DMS114 treated with DMSO at 0.1 percent for 48 hours (cell line): Measurements from ENCODE around the gene MRPL33.
"Not testable (repeated sequence)": the region's sequence is repeated elsewhere in the genome, so short reads cannot be mapped to it uniquely, and the experiment has no call there.

Experiments
- DNase-seq: peaks from one replicate; lab custom pipeline; 2025; ENCODE audit not compliant: unreplicated experiment; lab: John Stamatoyannopoulos, UW

MRPL33 gene

GRCh38 chr2:27741673-27742072 is 29.8 kb upstream of the MRPL33 start:
- DNase-seq, result no peak

GRCh38 chr2:27742571-27742970 is 28.9 kb upstream of the MRPL33 start:
- no peak for DNase-seq

GRCh38 chr2:27745494-27745893 is 26.0 kb upstream of the MRPL33 start:
- DNase-seq, result not testable (repeated sequence)

GRCh38 chr2:27746325-27746724 is 25.2 kb upstream of the MRPL33 start:
- no peak for DNase-seq

- DNase-seq, result no peak
These were observed 23.6 kb upstream of the MRPL33 start for GRCh38 chr2:27747827-27748352.

GRCh38 chr2:27748803-27749554 is 22.5 kb upstream of the MRPL33 start:
- not testable (repeated sequence) for DNase-seq

GRCh38 chr2:27751377-27751776 is 20.1 kb upstream of the MRPL33 start:
- no peak for DNase-seq

GRCh38 chr2:27752551-27753237 is 18.8 kb upstream of the MRPL33 start:
- DNase-seq, result no peak

- peak; percentile 15 for DNase-seq
These were observed 17.4 kb upstream of the MRPL33 start for GRCh38 chr2:27754138-27754588.

GRCh38 chr2:27754831-27755230 is 16.7 kb upstream of the MRPL33 start:
- no peak for DNase-seq

- no peak for DNase-seq
These were observed 15.4 kb upstream of the MRPL33 start for GRCh38 chr2:27756091-27756490.

GRCh38 chr2:27756544-27757498 is 14.7 kb upstream of the MRPL33 start:
- no peak for DNase-seq

GRCh38 chr2:27762951-27763906 is 8.3 kb upstream of the MRPL33 start:
- DNase-seq, result no peak

- DNase-seq, result no peak
These were observed 7.6 kb upstream of the MRPL33 start for GRCh38 chr2:27763907-27764267.

GRCh38 chr2:27764526-27764925 is 7.0 kb upstream of the MRPL33 start:
- not testable (repeated sequence) for DNase-seq

- DNase-seq, result peak; percentile 41
These were observed 5.8 kb upstream of the MRPL33 start for GRCh38 chr2:27765621-27766286.

- DNase-seq, result no peak
These were observed 5.2 kb upstream of the MRPL33 start for GRCh38 chr2:27766287-27766661.

- DNase-seq, result no peak
These were observed 344 bp upstream of the MRPL33 start for GRCh38 chr2:27771202-27771547.

GRCh38 chr2:27772804-27773203 is 1.3 kb downstream of the MRPL33 start:
- no peak for DNase-seq

GRCh38 chr2:27773959-27774358 is 2.4 kb downstream of the MRPL33 start:
- no peak for DNase-seq
